Measurements from ENCODE around the gene GPR142. TPM values are rescaled to one million over a fixed set of nuclear protein-coding genes. Genes with fewer than 3 reads are reported as not detected.

The GPR142 gene
- total and polyA plus RNA-seq, 2 donors (not counting 3 experiments of a cell fraction or from before 2014, with no cell fraction given), result not detected

- no TSS peak for BruUV-seq (replicated peaks)
- H3K4me2 ChIP-seq (ENCODE audit: insufficient read depth, low read length), result no peak overlapping the region
- H3K9ac ChIP-seq (replicated peaks; ENCODE audit: extremely low read depth, insufficient read depth, low read length), result no peak overlapping the region
- no peak overlapping the region for H2AFZ ChIP-seq (ENCODE audit: low read depth, low read length)
- ChIA-PET POLR2A (no interaction called here), CTCF (interaction anchor here (0.7 to 5.3 kb wide), 3 partner anchors 11 to 90 kb away, joined by 3 to 32 read pairs (median 4); no protein-coding TSS in a partner anchor)
- no peak overlapping the region for H3K4me3 ChIP-seq (replicated peaks in 1 of 3; ENCODE audit: insufficient read depth in 1 of 3, low read depth in 1 of 3, low read length in 3 of 3)
- FAIRE-seq, result no peak
- dilution Hi-C loops (cut with MboI; ENCODE audit: extremely low pct_ligation_motif_present, low sequenced_read_pairs) (no loop called here), intact Hi-C loops (cut with micrococcal nuclease) (no loop called here)
- H3K4me1 ChIP-seq (ENCODE audit: control insufficient read depth, extremely low read depth, insufficient read depth, low read length), result no peaks in the 10 kb centered on the region
- TF ChIP-seq GATA2 (IDR thresholded peaks at IDR 0.05; ENCODE audit: insufficient read depth, insufficient read length, low read depth, low read length) (no peak), POLR2AphosphoS5 (IDR thresholded peaks at IDR 0.05; ENCODE audit: insufficient read depth, low read depth, low read length) (no peak), FOS (IDR thresholded peaks at IDR 0.05; ENCODE audit: borderline replicate concordance, insufficient read depth, low read length) (no peak), POLR2A (IDR thresholded peaks at IDR 0.05; ENCODE audit: low read depth, low read length) (no peak), JUN (IDR thresholded peaks at IDR 0.05; ENCODE audit: borderline replicate concordance, insufficient read depth, insufficient read length, low read depth) (no peak), EZH2 (IDR thresholded peaks at IDR 0.05; ENCODE audit: borderline replicate concordance, low read depth, low read length, severe bottlenecking) (no peak), MYC (IDR thresholded peaks at IDR 0.05; ENCODE audit: low read depth, low read length) (no peak)
- TF ChIP-seq, protein P1, sequence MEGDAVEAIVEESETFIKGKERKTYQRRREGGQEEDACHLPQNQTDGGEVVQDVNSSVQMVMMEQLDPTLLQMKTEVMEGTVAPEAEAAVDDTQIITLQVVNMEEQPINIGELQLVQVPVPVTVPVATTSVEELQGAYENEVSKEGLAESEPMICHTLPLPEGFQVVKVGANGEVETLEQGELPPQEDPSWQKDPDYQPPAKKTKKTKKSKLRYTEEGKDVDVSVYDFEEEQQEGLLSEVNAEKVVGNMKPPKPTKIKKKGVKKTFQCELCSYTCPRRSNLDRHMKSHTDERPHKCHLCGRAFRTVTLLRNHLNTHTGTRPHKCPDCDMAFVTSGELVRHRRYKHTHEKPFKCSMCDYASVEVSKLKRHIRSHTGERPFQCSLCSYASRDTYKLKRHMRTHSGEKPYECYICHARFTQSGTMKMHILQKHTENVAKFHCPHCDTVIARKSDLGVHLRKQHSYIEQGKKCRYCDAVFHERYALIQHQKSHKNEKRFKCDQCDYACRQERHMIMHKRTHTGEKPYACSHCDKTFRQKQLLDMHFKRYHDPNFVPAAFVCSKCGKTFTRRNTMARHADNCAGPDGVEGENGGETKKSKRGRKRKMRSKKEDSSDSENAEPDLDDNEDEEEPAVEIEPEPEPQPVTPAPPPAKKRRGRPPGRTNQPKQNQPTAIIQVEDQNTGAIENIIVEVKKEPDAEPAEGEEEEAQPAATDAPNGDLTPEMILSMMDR (IDR thresholded peaks at IDR 0.05; ENCODE audit: extremely low read depth in 1 of 2, insufficient read depth in 1 of 2, low read depth in 1 of 2, low read length in 2 of 2), result no peak
- TF ChIP-seq, protein P2, sequence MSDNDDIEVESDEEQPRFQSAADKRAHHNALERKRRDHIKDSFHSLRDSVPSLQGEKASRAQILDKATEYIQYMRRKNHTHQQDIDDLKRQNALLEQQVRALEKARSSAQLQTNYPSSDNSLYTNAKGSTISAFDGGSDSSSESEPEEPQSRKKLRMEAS (IDR thresholded peaks at IDR 0.05; ENCODE audit: insufficient read depth, insufficient read length), result no peak
- DNase-seq (ENCODE audit: low read depth, low spot score), result no peak
- no peaks in the 10 kb centered on the region for H3K36me3 ChIP-seq (ENCODE audit: control insufficient read depth in 2 of 2, extremely low read depth in 1 of 2, insufficient read depth in 2 of 2, low read length in 2 of 2)
- H4K20me1 ChIP-seq (replicated peaks; ENCODE audit: control insufficient read depth, extremely low read depth, insufficient read depth, low read length), result no peaks in the 10 kb centered on the region
- no peaks in the 10 kb centered on the region for H3K9me1 ChIP-seq (replicated peaks; ENCODE audit: control insufficient read depth, extremely low read depth, insufficient read depth, low read length)
- no peaks in the 10 kb centered on the region for H3K9me3 ChIP-seq (replicated peaks; ENCODE audit: control insufficient read depth, insufficient read depth, low read length)
- H3K79me2 ChIP-seq (ENCODE audit: control insufficient read depth, insufficient read depth, low read length), result no peaks in the 10 kb centered on the region
- no peak overlapping the region for H3K27ac ChIP-seq (ENCODE audit: insufficient read depth, low read depth, low read length)
- no peaks in the 10 kb centered on the region for H3K27me3 ChIP-seq (ENCODE audit: control insufficient read depth in 2 of 2, insufficient read depth in 2 of 2, low read length in 2 of 2)
These were observed 23.7 kb downstream of the GPR142 start for GRCh38 chr17:74390680-74391653.
